HG03439 (cell line): ENCODE data around the gene GOLM1.
"Not testable (repeated sequence)": the region's sequence is repeated elsewhere in the genome, so short reads cannot be mapped to it uniquely, and the experiment has no call there.

ENCODE experiments used
- ATAC-seq: cut with Tn5 transposase; IDR thresholded peaks from one replicate; pipeline ENCODE4 v1.9.1; 2021; ENCODE audit warnings: mild to moderate bottlenecking, moderate library complexity; ENCODE audit not compliant: unreplicated experiment

Gene GOLM1, protein sequence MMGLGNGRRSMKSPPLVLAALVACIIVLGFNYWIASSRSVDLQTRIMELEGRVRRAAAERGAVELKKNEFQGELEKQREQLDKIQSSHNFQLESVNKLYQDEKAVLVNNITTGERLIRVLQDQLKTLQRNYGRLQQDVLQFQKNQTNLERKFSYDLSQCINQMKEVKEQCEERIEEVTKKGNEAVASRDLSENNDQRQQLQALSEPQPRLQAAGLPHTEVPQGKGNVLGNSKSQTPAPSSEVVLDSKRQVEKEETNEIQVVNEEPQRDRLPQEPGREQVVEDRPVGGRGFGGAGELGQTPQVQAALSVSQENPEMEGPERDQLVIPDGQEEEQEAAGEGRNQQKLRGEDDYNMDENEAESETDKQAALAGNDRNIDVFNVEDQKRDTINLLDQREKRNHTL

DNA sequence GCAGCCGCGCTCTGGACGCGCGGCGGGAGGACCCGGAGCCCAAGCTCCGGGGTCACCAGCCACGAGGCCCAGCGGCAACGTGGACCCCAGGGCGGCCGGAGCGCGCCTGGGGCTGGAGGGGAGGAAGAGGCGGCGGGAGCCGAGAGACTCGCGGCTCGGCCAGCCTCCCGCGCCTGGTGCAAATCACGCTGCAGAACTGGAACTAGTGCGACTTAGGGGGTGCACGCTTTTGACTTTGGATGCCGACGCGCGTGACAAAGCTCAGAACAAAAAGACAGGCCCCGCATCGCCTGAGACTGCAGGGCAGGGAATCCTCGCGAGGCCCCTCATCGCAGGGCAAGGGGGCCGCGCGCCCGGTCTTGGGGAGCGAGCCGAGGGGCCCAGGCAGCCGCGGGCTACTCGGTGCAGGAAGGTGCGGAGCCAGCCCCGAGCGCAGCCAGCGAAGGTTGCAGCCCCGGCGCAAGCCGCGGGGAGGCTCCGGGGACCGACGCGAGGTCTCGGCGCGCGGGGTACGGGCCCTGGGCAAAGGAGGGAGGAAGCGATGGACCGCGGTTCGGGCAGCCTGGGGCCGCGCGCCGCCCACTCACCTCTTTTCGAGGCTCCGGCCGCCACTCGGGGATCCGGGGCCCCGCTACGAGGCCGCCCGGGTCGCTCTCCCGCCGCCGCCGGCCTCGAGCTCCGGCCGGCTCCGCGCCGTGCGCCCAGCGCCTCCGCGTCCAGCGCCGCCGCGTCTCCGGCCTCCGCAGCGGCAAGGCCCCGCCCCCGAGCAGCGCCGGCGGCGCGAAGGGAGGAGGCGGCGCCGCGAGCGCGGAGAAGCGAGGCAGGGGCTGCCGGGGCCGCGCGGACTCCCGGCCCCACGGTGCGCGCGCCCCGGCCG is at the start of gene GOLM1:
Gene GOLM1, minus strand, starts transcription at position 735 of the 877 bp plus-strand sequence. CDS start 20,238 bp downstream, outside the sequence.
- peak; percentile 68 for ATAC-seq

DNA sequence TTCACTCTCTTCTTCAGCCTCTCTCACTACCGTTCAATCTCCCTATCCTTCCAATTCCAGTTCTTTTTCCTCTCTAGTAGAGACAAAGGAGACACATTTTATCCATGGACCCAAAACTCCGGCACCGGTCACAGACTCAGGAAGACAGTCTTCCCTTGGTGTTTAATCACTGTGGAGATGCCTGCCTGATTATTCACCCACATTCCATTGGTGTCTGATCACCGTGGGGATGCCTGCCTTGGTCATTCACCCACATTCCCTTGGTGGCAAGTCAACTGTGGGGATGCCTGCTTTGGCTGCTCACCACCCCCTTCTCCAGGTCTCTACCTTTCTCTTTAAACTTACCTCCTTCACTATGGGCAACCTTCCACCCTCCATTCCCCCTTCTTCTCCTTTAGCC is 47.3 kb upstream of the GOLM1 start:
- not testable (repeated sequence) for ATAC-seq

- not testable (repeated sequence) for ATAC-seq
These were observed 46.6 kb upstream of the GOLM1 start for GRCh38 chr9:86145960-86146359.

GRCh38 chr9:86142973-86143372 is 43.6 kb upstream of the GOLM1 start:
- no peak for ATAC-seq

- no peak for ATAC-seq
These were observed 42.5 kb upstream of the GOLM1 start for GRCh38 chr9:86141843-86142242.

DNA sequence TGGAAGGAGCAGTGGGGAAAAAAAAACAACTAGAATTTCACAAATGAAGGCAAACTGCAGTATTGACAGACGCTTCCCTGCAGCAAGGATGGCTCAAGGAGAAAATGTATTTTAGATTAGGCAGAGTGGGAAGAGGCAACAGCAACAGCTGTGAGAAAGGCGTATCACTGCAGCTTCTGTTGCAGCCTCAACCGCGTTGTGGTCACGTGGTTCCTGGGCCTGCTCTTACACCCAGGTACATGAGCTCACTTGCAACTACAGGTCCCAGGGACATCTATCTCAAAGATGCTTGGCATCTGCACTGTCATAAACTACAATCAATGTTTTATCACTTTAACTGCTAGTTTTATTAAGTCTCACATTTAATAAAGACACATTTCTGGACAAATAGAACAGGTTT is 36.0 kb upstream of the GOLM1 start:
- no peak for ATAC-seq

DNA sequence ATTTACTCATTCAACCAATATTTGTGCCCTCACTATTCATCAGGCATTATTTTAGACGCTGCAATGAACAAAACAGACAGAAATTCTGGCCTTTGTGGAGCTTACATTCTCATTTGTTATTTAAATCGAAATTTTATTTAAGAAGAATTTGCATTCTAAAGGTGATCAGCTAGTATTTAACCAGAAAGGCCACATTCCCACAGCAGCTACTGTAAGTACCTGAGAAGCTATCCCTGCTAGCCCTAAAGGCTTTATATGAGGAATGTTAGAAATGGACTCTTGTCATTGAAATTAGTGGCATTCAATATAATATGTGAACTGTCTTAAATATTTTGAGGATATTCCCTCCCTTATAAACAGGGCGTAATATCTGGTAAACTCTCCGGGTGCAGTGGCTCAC is 35.0 kb upstream of the GOLM1 start:
- ATAC-seq: no peak

DNA sequence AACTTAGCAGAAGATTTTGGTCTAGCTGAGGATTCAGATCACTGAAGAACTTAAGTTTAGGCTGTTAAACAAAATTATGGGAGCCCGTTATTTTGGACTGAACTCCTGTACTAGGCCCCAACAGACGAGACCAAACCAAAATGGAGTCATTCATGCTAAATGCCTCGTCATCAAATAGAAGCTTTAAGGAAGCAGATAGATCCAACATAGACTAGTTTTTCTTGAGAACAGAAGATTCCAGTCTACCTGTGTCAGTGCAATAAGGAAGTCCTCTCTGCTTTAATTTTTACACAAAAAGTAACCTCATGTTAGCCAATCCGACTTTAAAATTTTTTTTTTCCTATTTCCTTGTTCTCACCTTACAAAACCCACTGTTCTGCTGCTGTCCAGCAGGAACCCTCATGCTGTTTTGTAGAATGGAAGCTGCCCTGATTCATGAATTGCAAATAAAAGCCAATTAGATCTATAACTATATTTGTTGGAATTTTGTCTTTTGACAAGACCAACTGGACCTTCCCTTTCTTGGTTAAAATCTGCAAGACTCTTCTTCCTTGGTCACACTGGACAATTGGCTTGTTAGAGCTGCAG is 29.0 kb upstream of the GOLM1 start:
- ATAC-seq: no peak

GRCh38 chr9:86126998-86127972 is 27.9 kb upstream of the GOLM1 start:
- no peak for ATAC-seq

DNA sequence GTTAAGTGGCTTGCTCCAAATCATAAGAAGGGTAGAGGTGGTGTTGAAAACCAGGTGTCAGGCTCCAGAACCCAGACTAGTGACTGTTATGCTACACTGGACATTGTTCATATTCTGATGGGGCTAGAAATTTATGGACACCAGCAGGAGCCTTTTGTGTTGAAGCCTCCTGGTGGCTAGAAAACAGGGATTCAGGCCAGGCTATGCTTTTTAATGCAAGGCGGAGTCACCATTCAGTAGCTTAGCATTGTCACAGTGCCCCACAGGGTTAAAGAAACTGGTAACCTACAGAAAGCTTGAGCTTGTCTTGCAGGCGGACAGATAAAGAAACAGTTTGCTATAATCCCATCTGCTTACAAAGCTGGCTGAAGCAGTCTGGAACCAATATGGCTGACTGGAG is 23.0 kb upstream of the GOLM1 start:
- no peak for ATAC-seq

- no peak for ATAC-seq
These were observed 20.1 kb upstream of the GOLM1 start for GRCh38 chr9:86119457-86119856.

DNA sequence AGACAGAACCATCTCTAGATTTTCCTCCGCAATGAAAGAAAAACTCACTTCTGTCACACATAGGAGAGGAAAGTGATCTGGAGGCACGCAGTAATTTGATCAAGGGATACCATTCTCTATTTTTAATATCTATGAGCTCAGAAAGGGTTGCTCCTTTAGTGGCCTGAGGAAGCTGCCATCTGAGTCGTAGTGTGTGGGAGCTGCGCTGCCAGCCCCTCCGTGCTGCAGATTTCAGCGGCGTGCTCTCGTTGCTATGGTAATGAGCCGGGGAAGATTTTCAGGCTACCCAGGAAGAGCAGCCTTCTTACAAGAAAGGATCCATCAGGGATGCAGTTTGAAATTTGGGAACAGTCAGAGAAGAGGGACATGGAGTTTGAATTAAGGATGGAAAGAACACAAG is 17.1 kb upstream of the GOLM1 start:
- ATAC-seq: no peak

DNA sequence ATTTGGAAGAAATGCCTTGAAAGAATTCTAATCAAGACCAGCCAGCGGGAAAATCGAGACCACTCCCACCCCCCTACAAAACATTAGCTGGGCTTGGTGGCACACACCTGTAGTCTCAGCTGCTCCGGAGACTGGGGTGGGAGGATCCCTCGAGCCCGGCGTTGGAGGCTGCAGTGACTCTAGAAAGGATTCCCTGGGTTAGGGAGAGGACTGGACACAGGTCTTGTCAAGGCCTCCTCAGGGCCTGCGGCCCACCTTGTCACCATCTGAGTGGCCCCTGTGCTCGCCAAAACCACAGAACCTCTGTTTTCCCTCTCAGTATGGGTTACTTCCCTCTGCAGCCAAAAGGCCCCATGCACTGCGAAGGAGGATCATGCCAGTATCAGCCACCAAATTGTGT is 16.5 kb upstream of the GOLM1 start:
- no peak for ATAC-seq

DNA sequence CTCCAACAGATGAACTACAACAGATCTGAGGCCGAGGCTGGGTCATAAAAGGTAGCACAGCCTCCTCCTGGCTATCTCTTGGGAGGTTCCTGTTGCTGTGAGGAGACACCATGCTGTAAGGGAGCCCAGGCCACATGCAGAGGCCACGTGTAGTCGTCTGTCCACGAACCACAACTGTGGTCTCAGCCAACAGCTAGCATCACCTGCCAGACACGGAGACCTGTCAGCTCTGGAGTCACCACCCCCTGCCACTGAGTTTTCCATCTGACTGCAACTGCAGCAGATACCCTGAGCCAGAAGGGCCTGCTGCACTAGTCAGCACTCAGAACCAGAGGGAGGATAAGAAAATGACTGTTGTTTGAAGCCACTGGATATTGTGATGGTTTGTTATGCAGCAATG is 12.7 kb upstream of the GOLM1 start:
- no peak for ATAC-seq

DNA sequence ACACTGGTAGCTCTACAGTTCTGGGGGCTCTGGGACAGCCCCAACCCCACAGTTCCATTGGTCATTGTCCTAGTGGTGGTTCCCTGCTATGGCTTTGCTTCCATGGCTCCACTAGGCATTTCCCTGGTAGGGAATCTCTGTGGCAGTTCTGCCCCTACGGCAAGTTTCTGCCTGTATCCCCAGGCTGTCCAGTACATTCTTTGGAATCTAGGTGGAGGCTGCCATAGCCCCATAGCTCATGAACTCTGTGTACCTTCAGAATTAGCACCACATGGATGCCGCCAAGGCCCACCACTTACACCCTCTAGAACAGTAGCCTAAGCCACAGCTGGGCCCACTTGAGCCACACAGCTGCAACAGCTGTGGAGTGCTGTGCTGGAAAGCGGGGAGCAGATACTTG is 3.3 kb upstream of the GOLM1 start:
- no peak for ATAC-seq

- ATAC-seq: no peak
These were observed 475 bp upstream of the GOLM1 start for GRCh38 chr9:86099701-86100364.

DNA sequence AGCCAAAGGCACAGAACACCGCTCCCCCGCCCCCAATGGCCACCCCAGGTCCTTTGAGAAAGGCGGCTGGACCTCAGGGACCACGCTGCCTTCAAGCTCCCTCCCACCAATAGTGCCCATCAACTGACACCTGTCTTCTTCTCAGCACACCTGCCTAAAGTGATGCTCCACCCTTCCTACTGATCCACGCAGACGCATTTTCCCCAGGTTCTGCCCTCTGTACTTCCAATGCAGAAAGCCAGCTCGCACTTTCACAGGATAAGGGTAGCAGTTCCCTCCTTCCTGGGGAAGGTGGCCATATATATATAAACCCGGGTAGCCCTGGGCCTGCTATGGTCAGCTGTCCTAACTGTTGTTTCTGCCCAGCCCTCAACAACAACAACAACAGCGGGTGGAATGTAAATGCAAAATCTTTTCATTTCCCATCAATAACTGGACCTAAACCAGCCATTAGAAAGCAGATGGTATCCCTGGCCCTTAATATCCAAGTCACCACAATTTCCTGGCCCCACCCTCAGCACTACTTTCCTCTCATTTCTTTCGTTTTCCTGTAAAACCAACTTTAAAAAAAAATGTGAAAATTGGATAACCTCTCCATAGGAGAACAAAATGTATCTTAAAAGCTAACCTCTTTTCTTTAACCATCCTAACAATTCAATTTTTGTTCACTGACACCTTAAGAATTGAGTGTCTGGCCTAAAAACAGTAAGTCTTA is 1.7 kb downstream of the GOLM1 start:
- no peak for ATAC-seq

DNA sequence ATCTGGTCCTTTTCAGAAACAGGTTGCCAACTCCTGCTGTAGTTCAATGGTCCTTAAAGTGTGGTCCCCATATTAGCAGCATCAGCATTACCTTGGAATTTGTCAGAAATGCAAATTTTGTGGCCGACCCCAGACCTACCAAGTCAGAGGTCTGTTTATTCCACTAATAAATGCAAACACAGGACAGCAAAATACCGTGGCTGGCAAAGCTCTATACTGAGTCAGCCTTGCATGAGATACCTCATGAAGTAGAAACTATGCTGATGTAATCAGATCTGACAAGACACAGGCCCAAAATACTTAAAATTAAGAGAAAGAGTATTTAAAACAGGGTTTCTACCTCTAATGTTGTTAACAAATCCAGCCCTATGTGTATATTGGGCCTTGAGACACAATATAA is 3.0 kb downstream of the GOLM1 start:
- no peak for ATAC-seq
